NT2/D1 (cell line): Measurements from ENCODE around the gene RAB3C.

Source experiments
- SUZ12 ChIP-seq: IDR thresholded peaks from 2 replicates; pipeline ENCODE4 v1.6.1; 2011; ENCODE audit not compliant: insufficient read length, insufficient read depth; ENCODE audit errors: extremely low read depth
- YY1 ChIP-seq: IDR thresholded peaks from 2 replicates; pipeline ENCODE4 v1.6.1; 2011; ENCODE audit not compliant: insufficient read length, insufficient read depth
- ZNF274 ChIP-seq: IDR thresholded peaks from 2 replicates; pipeline ENCODE4 v1.6.1; 2011; ENCODE audit warnings: mild to moderate bottlenecking, low read depth, low read length

DNA sequence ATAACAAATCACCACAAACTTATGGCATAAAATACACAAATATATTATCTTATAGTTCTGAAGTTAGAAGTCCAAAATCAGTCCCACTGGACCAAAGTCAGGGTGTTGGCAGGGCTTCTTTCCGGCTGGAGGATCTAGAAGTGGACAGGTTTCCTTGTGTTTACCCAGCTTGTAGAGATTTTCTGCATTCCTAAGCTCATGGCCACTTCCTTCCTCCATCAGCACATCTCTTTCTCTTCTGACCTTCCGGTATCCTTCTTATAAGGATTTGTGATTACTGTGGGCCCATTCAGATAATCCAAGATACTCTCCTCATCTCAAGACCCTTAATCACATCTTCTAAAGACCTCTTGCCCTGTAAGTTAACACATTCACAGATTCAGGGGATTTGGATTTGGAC, 97.6 kb downstream of the RAB3C start:
- TF ChIP-seq YY1 (no peak), ZNF274 (no peak), SUZ12 (no peak)
